A673 (cell line): ENCODE data around the gene DIP2C. TPM values are rescaled to one million over a fixed set of nuclear protein-coding genes. Genes with fewer than 3 reads are reported as not detected.

ENCODE experiments used
- BruUV-seq: library from RNA; stranded (reverse); fragments of 400-500 nt; replicated peaks from 2 replicates; lab custom pipeline; 2021; lab: Mats Ljungman, UMichigan
- CTCF ChIA-PET: fragments of 300-600 bp; sonication (Branson Sonifier 250); formaldehyde crosslinking; loops from one replicate; lab custom pipeline; 2022; ENCODE audit warnings: antibody characterized with exemption; lab: Charles Lee
- POLR2A ChIA-PET: fragments of 300-600 bp; sonication (Branson Sonifier 250); formaldehyde crosslinking; loops from one replicate; lab custom pipeline; 2022; ENCODE audit warnings: antibody characterized with exemption; ENCODE audit not compliant: low non-redundant PET; lab: Charles Lee
- DNase-seq: peaks from one replicate; pipeline ENCODE4 v3.0.0-alpha.2; 2015; ENCODE audit warnings: low spot score
- H3K27ac ChIP-seq: fragments of 200-600 bp; sonication (generic); 2 replicates; pipeline ENCODE4 v1.5.1; 2016; ENCODE audit warnings: mixed run types, low read depth, mild to moderate bottlenecking, mixed read lengths, antibody characterized with exemption, low read length; ENCODE audit not compliant: poor library complexity, severe bottlenecking
- H3K27me3 ChIP-seq: fragments of 200-600 bp; sonication (generic); replicated peaks from 2 replicates; pipeline ENCODE4 v1.6.1; 2017; ENCODE audit warnings: mixed run types, low read depth, mild to moderate bottlenecking, mixed read lengths, antibody characterized with exemption, low read length; ENCODE audit not compliant: insufficient read depth, poor library complexity
- H3K36me3 ChIP-seq: fragments of 200-600 bp; sonication (generic); 2 replicates; pipeline ENCODE4 v1.6.1; 2016; ENCODE audit warnings: mixed run types, mild to moderate bottlenecking, mixed read lengths, antibody characterized with exemption, low read length; ENCODE audit not compliant: insufficient read depth, poor library complexity, severe bottlenecking
- H3K4me1 ChIP-seq: fragments of 200-600 bp; sonication (generic); 2 replicates; pipeline ENCODE4 v1.6.1; 2017; ENCODE audit warnings: mixed run types, mild to moderate bottlenecking, mixed read lengths, antibody characterized with exemption, low read length; ENCODE audit not compliant: insufficient read depth, poor library complexity, severe bottlenecking
- H3K4me3 ChIP-seq: fragments of 200-600 bp; sonication (generic); 2 replicates; pipeline ENCODE4 v1.5.1; 2016; ENCODE audit warnings: low read depth, mixed run types, mild to moderate bottlenecking, mixed read lengths, low read length; ENCODE audit not compliant: poor library complexity, severe bottlenecking
- H3K9me3 ChIP-seq: fragments of 200-600 bp; sonication (generic); 2 replicates; pipeline ENCODE4 v1.6.1; 2016; ENCODE audit warnings: mixed run types, low read depth, mild to moderate bottlenecking, mixed read lengths, antibody characterized with exemption, low read length; ENCODE audit not compliant: poor library complexity, severe bottlenecking
- EZH2 ChIP-seq: fragments of 200-600 bp; sonication (generic); IDR thresholded peaks from 2 replicates; pipeline ENCODE4 v1.6.1; 2017; ENCODE audit warnings: borderline replicate concordance, low read depth, mild to moderate bottlenecking, mixed read lengths, antibody characterized with exemption, low read length; ENCODE audit not compliant: poor library complexity, severe bottlenecking
- intact Hi-C: fragments of 100-400 bp; cut with micrococcal nuclease; formaldehyde crosslinking; loops from one replicate; pipeline ENCODE4 v1.10.0; 2022; ENCODE audit not compliant: unreplicated experiment
- total RNA-seq: library from RNA; stranded (reverse); gene quantifications from 2 replicates; pipeline ENCODE4 v1.2.3, GENCODE V29; 2021
- TF ChIP-seq, protein P1 (sequence below): fragments of 300-800, 200-600 bp; sonication (generic); conservative IDR thresholded peaks from 2 replicates; pipeline ENCODE4 v1.5.1; 2017; ENCODE audit warnings: low read depth, mild to moderate bottlenecking, antibody characterized with exemption, low read length, moderate library complexity, mixed read lengths

The DIP2C gene
- total RNA-seq, 1 experiment from 2014 or later: 13.2 TPM

DNA sequence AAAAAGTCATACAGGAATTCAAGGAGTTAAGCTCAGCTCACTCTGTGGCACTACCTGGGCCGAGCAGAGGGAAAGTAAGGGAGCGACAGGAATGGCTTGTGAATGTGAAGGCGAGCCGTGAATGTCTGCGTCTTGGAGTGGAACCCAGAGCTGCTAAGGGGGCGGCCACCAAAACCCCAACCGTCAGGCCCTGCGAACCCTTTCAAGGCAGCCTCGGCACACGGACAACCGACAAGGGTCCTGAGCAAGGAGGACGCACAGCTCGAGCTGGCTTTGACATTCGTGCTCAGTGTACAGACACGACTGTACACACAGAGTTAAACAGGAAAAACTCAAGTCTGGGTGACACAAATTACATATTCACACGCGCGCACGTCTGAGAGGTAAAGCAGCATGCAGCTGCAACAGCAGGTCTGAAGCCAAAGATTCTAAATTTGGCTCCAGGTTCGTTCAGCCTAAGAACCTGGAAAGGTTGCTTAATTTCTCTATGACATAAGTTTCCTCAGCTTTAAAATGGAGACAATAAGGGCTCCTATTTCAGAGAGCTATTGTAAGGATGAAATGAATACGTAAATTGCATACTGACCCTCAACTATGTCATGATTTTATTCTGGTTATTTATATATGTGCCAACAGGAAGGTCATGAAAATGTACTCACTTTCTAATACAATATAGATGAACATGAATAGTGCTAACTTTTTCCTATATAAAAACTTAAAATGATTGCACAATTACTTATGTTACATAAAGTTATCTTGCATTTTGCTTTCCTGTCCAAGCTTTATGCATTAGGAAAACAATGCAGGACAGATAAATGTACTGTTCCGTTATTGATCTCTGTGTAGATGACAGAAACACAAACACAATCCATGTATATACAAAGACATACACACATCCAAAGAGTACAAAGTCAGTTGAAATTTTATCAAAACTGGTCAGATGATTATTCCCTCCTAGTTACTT lies 361.3 kb downstream of the DIP2C start:
- BruUV-seq: no TSS peak
- intact Hi-C loops: no loop called here
- POLR2A ChIA-PET: no interaction called here
- Histone ChIP-seq H3K9me3 (no peaks in the 10 kb centered on the region), H3K27me3 (no peaks in the 10 kb centered on the region), H3K27ac (no peak overlapping the region), H3K4me1 (peaks cover 38% of the 10 kb centered on the region), H3K4me3 (no peak overlapping the region), H3K36me3 (no peaks in the 10 kb centered on the region)
- TF ChIP-seq EZH2: no peak
- TF ChIP-seq, protein P1, sequence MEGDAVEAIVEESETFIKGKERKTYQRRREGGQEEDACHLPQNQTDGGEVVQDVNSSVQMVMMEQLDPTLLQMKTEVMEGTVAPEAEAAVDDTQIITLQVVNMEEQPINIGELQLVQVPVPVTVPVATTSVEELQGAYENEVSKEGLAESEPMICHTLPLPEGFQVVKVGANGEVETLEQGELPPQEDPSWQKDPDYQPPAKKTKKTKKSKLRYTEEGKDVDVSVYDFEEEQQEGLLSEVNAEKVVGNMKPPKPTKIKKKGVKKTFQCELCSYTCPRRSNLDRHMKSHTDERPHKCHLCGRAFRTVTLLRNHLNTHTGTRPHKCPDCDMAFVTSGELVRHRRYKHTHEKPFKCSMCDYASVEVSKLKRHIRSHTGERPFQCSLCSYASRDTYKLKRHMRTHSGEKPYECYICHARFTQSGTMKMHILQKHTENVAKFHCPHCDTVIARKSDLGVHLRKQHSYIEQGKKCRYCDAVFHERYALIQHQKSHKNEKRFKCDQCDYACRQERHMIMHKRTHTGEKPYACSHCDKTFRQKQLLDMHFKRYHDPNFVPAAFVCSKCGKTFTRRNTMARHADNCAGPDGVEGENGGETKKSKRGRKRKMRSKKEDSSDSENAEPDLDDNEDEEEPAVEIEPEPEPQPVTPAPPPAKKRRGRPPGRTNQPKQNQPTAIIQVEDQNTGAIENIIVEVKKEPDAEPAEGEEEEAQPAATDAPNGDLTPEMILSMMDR: no peak
- CTCF ChIA-PET: no interaction called here
- no peak for DNase-seq

DNA sequence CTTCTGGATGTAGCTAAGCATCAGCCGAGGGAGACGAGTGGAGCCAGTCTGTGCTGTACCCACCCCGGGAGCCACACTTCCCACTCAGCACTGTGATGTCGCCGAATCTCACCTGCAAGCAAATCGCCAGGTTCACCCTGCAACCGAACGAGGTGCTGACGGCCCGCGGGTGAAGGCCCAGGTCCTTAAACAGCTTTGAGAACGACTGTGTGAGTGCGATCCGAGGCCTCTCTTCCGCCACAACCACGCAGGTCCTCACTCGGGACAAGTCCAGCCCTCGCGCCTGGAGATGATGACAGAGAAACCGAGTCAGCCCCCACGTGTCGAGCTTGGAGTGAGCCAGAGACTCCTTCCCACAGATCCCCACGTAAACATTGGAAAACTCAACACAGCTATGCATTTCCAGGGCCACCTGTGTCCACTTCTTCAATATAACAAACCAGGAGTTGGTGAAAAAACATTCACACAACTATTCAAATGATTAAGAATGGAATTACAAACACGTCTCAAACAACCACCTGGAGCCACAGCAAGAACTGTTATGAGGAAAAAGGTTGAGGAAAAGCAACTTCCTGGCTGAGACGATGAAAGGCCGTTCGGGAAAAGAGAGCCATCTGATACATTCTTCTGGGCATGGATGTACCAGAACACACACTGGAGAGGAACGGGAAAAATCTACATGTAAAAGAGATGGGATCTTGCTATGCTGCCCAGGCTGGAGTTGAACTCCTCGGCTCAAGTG lies 362.4 kb downstream of the DIP2C start:
- TF ChIP-seq EZH2: no peak
- TF ChIP-seq, protein P1: no peak
- Histone ChIP-seq H3K9me3 (no peaks in the 10 kb centered on the region), H3K27ac (peak overlapping the region; percentile 64), H3K27me3 (no peaks in the 10 kb centered on the region), H3K4me1 (peaks cover 38% of the 10 kb centered on the region), H3K4me3 (no peak overlapping the region), H3K36me3 (no peaks in the 10 kb centered on the region)
- POLR2A ChIA-PET: no interaction called here
- intact Hi-C loops: no loop called here
- BruUV-seq: no TSS peak
- no peak for DNase-seq
- CTCF ChIA-PET: no interaction called here

DNA sequence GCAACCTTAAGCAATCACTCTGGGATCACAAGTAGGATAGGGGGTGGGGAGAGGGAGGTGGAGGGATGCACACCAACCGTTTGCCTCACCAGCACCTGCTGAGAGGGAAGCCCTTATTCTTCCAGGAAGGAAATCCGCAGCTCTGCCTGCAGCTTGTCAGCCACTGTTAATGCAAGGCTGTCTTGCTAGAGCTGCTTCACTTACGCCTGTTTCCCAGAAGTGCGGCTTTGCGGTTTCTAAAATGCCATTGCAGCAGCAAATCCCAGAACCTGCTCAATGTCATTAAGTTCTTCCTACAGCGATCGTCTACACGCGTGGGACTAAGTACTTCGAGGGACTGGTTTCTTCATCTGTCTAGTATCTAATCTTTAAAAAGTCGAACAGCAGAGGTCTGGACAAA lies 363.1 kb downstream of the DIP2C start:
- Histone ChIP-seq H3K36me3 (no peaks in the 10 kb centered on the region), H3K27ac (peak overlapping the region; percentile 64), H3K27me3 (no peaks in the 10 kb centered on the region), H3K4me1 (peaks cover 38% of the 10 kb centered on the region), H3K9me3 (no peaks in the 10 kb centered on the region), H3K4me3 (no peak overlapping the region)
- CTCF ChIA-PET: no interaction called here
- peak; percentile 69 for DNase-seq
- POLR2A ChIA-PET: no interaction called here
- intact Hi-C loops: no loop called here
- BruUV-seq: no TSS peak
- TF ChIP-seq, protein P1: no peak
- TF ChIP-seq EZH2: no peak
